HCT116 (cell line): ENCODE results near the gene CCDC30. TPM values are rescaled to one million over a fixed set of nuclear protein-coding genes. Genes with fewer than 3 reads are reported as not detected.

Experiments used
- ATAC-seq: fragments of 200-7000 bp; cut with Tn5 transposase; 2 replicates; pipeline ENCODE4 v1.9.1; 2020; ENCODE audit warnings: mild to moderate bottlenecking, moderate library complexity
- BruUV-seq: library from RNA; stranded (reverse); fragments of 400-500 nt; replicated peaks from 2 replicates; lab custom pipeline; 2021; lab: Mats Ljungman, UMichigan
- CTCF ChIA-PET: fragments of 300-600 bp; sonication (Branson Sonifier 250); formaldehyde crosslinking; loops from one replicate; lab custom pipeline; 2021; ENCODE audit warnings: antibody characterized with exemption; lab: Charles Lee
- POLR2A ChIA-PET: fragments of 300-600, 350-600 bp; sonication (Branson Sonifier 250); formaldehyde crosslinking; loops from one replicate; lab custom pipeline; 2021; ENCODE audit warnings: antibody characterized with exemption; lab: Charles Lee
- RAD21 ChIA-PET, 2 experiments: fragments of 300-600 bp; sonication (Branson Sonifier 250); formaldehyde crosslinking; loops; one replicate each; lab custom pipeline; 2023; ENCODE audit warnings: low total read pairs in 2 of 2; ENCODE audit not compliant: uncharacterized antibody in 2 of 2, unreplicated experiment in 2 of 2, low non-redundant PET in 1 of 2; lab: Charles Lee
- DNase-seq: peaks from one replicate; pipeline ENCODE4 v3.0.0-alpha.2; 2010; ENCODE audit warnings: low read depth, low spot score
- H2AFZ ChIP-seq: fragments of 200-600 bp; shearing (Covaris generic), sonication (generic); 2 replicates; pipeline ENCODE4 v1.6.1; 2017; ENCODE audit warnings: low read depth, mixed run types, mixed read lengths, antibody characterized with exemption, low read length; ENCODE audit not compliant: poor library complexity, severe bottlenecking
- H3K27ac ChIP-seq: 2 replicates; pipeline ENCODE4 v1.5.1; 2012; ENCODE audit warnings: low read depth, low read length
- H3K27me3 ChIP-seq: fragments of 200-600 bp; sonication (generic); 2 replicates; pipeline ENCODE4 v1.6.1; 2016; ENCODE audit warnings: mixed run types, low read length, mixed read lengths; ENCODE audit not compliant: insufficient read depth
- H3K36me3 ChIP-seq, 2 experiments: fragments of 200-500 bp in 1 of 2; fragments of 200-600 bp in 1 of 2; sonication (Bioruptor generic) in 1 of 2; sonication (generic) in 1 of 2; 2 replicates each; pipeline versions ENCODE4 v1.5.1 to v1.6.1; 2014 to 2016; ENCODE audit warnings: low read length in 2 of 2, inconsistent platforms in 1 of 2, mixed read lengths in 1 of 2, mixed run types in 1 of 2; ENCODE audit not compliant: insufficient read depth in 2 of 2, control insufficient read depth in 1 of 2
- H3K4me1 ChIP-seq, 2 experiments: fragments of 200-600 bp in 1 of 2; sonication (generic) in 1 of 2; 2 replicates each; pipeline versions ENCODE4 v1.5.1 to v1.6.1; 2012 to 2017; ENCODE audit warnings: low read length in 2 of 2, inconsistent platforms in 1 of 2, mild to moderate bottlenecking in 1 of 2, mixed read lengths in 1 of 2, mixed run types in 1 of 2, moderate library complexity in 1 of 2; ENCODE audit not compliant: insufficient read depth in 2 of 2, control insufficient read depth in 1 of 2
- H3K4me2 ChIP-seq: fragments of 200-600 bp; sonication (generic); 2 replicates; pipeline ENCODE4 v1.6.1; 2017; ENCODE audit warnings: mixed run types, low read length, mixed read lengths
- H3K4me3 ChIP-seq, 2 experiments: fragments of 200-600 bp in 1 of 2; sonication (generic) in 1 of 2; replicated peaks in 1 of 2; 2 replicates each; pipeline ENCODE4 v1.5.1; 2011 to 2016; ENCODE audit warnings: low read length in 2 of 2, control low read depth in 1 of 2, low read depth in 1 of 2, mild to moderate bottlenecking in 1 of 2, mixed read lengths in 1 of 2, mixed run types in 1 of 2
- H3K79me2 ChIP-seq: fragments of 200-600 bp; sonication (generic); 2 replicates; pipeline ENCODE4 v1.6.1; 2017; ENCODE audit warnings: mild to moderate bottlenecking, mixed run types, low read length, moderate library complexity, mixed read lengths; ENCODE audit not compliant: insufficient read depth
- H3K9ac ChIP-seq: fragments of 200-600 bp; sonication (generic); 2 replicates; pipeline ENCODE4 v1.6.1; 2016; ENCODE audit warnings: low read length, mixed read lengths
- H3K9me2 ChIP-seq: fragments of 200-600 bp; sonication (generic), shearing (Covaris generic); 2 replicates; pipeline ENCODE4 v1.6.1; 2017; ENCODE audit warnings: mixed run types, mild to moderate bottlenecking, moderate library complexity; ENCODE audit not compliant: insufficient read depth
- H3K9me3 ChIP-seq, 2 experiments: fragments of 200-500 bp in 1 of 2; fragments of 200-600 bp in 1 of 2; sonication (Bioruptor generic) in 1 of 2; sonication (generic) in 1 of 2; 2 replicates each; pipeline ENCODE4 v1.6.1; 2014 to 2017; ENCODE audit warnings: low read length in 2 of 2, mixed read lengths in 2 of 2, inconsistent platforms in 1 of 2, low read depth in 1 of 2, mild to moderate bottlenecking in 1 of 2, mixed run types in 1 of 2, moderate library complexity in 1 of 2; ENCODE audit not compliant: control insufficient read depth in 1 of 2, insufficient read depth in 1 of 2
- H4K20me1 ChIP-seq: fragments of 200-600 bp; sonication (generic), shearing (Covaris generic); 2 replicates; pipeline ENCODE4 v1.6.1; 2017; ENCODE audit warnings: mixed run types, mild to moderate bottlenecking, moderate library complexity; ENCODE audit not compliant: insufficient read depth
- CBX3 ChIP-seq: IDR thresholded peaks from 2 replicates; pipeline ENCODE4 v1.6.1; 2012; ENCODE audit warnings: low read depth
- EGR1 ChIP-seq: IDR thresholded peaks from 2 replicates; pipeline ENCODE4 v1.6.1; 2012; ENCODE audit warnings: low read depth
- FOSL1 ChIP-seq: IDR thresholded peaks from 2 replicates; pipeline ENCODE4 v1.6.1; 2012; ENCODE audit warnings: low read depth
- JUND ChIP-seq: IDR thresholded peaks from 2 replicates; pipeline ENCODE4 v1.6.1; 2012
- POLR2AphosphoS5 ChIP-seq: IDR thresholded peaks from 2 replicates; pipeline ENCODE4 v1.6.1; 2011; ENCODE audit warnings: mild to moderate bottlenecking, low read depth, low read length, moderate library complexity
- SP1 ChIP-seq: IDR thresholded peaks from 2 replicates; pipeline ENCODE4 v1.6.1; 2012; ENCODE audit warnings: low read depth
- YY1 ChIP-seq: IDR thresholded peaks from 2 replicates; pipeline ENCODE4 v1.6.1; 2011; ENCODE audit warnings: low read length, low read depth, moderate library complexity, mild to moderate bottlenecking; ENCODE audit not compliant: insufficient replicate concordance; ENCODE audit errors: extremely low read depth
- ZFX ChIP-seq: fragments of 450-650 bp; IDR thresholded peaks from 2 replicates; pipeline ENCODE4 v1.6.1; 2017
- ZNF274 ChIP-seq: fragments of 200-500 bp; sonication (Bioruptor generic); IDR thresholded peaks from 2 replicates; pipeline ENCODE4 v1.6.1; 2014; ENCODE audit warnings: mild to moderate bottlenecking, low read depth, low read length, inconsistent platforms
- intact Hi-C: fragments of 100-400 bp; cut with micrococcal nuclease; formaldehyde crosslinking; loops from 2 replicates; pipeline ENCODE4 v1.10.0; 2022
- total RNA-seq: library from RNA; stranded (reverse); gene quantifications from one replicate; pipeline ENCODE4 v1.2.1, GENCODE V29; 2021; ENCODE audit not compliant: unreplicated experiment
- TF ChIP-seq, protein P1 (sequence below): IDR thresholded peaks from 2 replicates; pipeline ENCODE4 v1.6.1; 2011; ENCODE audit warnings: mild to moderate bottlenecking, low read length, moderate library complexity; ENCODE audit not compliant: insufficient replicate concordance; ENCODE audit errors: extremely low read depth
- TF ChIP-seq, protein P2 (sequence below), 3 experiments: fragments of 200-600 bp in 1 of 3; sonication (generic) in 1 of 3; IDR thresholded peaks in 2 of 3; conservative IDR thresholded peaks in 1 of 3; 2 replicates each; pipeline ENCODE4 v1.5.1; 2012 to 2017; ENCODE audit warnings: low read depth in 2 of 3, low read length in 2 of 3, antibody characterized with exemption in 1 of 3, borderline replicate concordance in 1 of 3, control low read depth in 1 of 3, mild to moderate bottlenecking in 1 of 3, mixed read lengths in 1 of 3, mixed run types in 1 of 3, moderate library complexity in 1 of 3; ENCODE audit not compliant: insufficient read depth in 1 of 3
- TF ChIP-seq, protein P3 (sequence below): IDR thresholded peaks from 2 replicates; pipeline ENCODE4 v1.6.1; 2012
- TF ChIP-seq, protein P4 (sequence below): IDR thresholded peaks from 2 replicates; pipeline ENCODE4 v1.6.1; 2012; ENCODE audit warnings: low read depth

CCDC30 gene
- total RNA-seq, 1 experiment from 2014 or later: 2.0 TPM

DNA sequence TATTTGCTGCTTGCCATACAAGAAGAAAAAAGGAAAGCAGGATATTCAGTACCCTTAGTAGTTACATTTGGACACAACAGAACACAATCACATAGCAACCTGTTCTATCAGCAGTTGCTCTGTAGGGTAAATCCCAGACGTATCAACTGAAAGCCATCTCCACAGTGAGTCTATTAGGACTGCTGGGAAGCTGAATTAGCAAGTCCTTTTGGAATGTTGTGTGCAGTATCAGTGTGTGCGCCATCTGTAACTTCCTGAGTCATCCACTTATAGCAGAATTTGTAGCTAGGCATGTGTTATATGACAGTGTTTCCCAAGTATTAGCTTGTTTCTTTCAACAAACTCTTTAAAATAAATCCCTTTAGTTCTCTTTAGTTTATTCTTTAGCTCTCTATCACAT, 21.3 kb downstream of the CCDC30 start:
- ChIA-PET CTCF (no interaction called here), POLR2A (no interaction called here), RAD21 (no interaction called here)
- Histone ChIP-seq H3K9me3 (no peaks in the 10 kb centered on the region), H3K4me3 (no peak overlapping the region), H3K4me2 (no peak overlapping the region; the same call in 1 of the 2 replicates), H3K9ac (no peak overlapping the region), H4K20me1 (no peaks in the 10 kb centered on the region), H3K36me3 (no peaks in the 10 kb centered on the region), H3K4me1 (peaks cover 0 to 10% of the 10 kb centered on the region in 2 experiments; a peak in 2 of 4 replicates), H2AFZ (no peak overlapping the region), H3K27me3 (no peaks in the 10 kb centered on the region), H3K27ac (no peak overlapping the region), H3K79me2 (no peaks in the 10 kb centered on the region), H3K9me2 (no peaks in the 10 kb centered on the region; the same call in 1 of the 2 replicates)
- BruUV-seq: no TSS peak
- DNase-seq: no peak
- TF ChIP-seq EGR1 (no peak), FOSL1 (no peak), CBX3 (no peak), SP1 (no peak), JUND (no peak)
- ATAC-seq: no peak
- intact Hi-C loops: no loop called here

DNA sequence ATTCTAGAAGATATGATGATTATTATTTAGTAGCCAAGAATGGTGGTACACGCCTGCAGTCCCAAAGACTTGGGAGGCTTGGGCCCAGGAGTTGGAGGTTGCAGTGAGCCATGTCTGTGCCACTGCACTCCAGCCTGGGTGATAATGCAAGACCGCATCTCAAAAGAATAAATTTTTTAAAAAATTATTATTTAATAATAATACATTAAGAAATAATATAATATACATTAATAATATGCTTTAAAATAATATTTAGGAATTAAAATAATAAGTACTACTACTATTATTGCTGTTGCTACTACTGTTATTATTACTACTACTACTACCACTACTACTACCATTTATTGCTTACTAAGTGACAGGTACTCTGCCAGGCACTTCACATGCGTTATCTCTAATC, 27.2 kb downstream of the CCDC30 start:
- Histone ChIP-seq H3K36me3 (no peaks in the 10 kb centered on the region), H3K4me1 (no peaks in the 10 kb centered on the region), H3K79me2 (no peaks in the 10 kb centered on the region), H3K4me2 (no peak overlapping the region), H3K4me3 (no peak overlapping the region), H3K9me2 (no peaks in the 10 kb centered on the region), H2AFZ (no peak overlapping the region), H3K9me3 (0 out of 4 replicates have a peak, but pooled peaks cover 0 to 4% of the 10 kb centered on the region in 2 experiments), H3K27me3 (no peaks in the 10 kb centered on the region), H3K27ac (no peak overlapping the region), H3K9ac (no peak overlapping the region), H4K20me1 (no peaks in the 10 kb centered on the region)
- no peak for ATAC-seq
- ChIA-PET RAD21 (no interaction called here), POLR2A (no interaction called here), CTCF (no interaction called here)
- no TSS peak for BruUV-seq
- no peak for DNase-seq
- intact Hi-C loops: no loop called here
- TF ChIP-seq, protein P1, sequence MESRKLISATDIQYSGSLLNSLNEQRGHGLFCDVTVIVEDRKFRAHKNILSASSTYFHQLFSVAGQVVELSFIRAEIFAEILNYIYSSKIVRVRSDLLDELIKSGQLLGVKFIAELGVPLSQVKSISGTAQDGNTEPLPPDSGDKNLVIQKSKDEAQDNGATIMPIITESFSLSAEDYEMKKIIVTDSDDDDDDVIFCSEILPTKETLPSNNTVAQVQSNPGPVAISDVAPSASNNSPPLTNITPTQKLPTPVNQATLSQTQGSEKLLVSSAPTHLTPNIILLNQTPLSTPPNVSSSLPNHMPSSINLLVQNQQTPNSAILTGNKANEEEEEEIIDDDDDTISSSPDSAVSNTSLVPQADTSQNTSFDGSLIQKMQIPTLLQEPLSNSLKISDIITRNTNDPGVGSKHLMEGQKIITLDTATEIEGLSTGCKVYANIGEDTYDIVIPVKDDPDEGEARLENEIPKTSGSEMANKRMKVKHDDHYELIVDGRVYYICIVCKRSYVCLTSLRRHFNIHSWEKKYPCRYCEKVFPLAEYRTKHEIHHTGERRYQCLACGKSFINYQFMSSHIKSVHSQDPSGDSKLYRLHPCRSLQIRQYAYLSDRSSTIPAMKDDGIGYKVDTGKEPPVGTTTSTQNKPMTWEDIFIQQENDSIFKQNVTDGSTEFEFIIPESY: no peak
- TF ChIP-seq SP1 (no peak), YY1 (no peak), ZNF274 (no peak), POLR2AphosphoS5 (no peak), ZFX (no peak), JUND (no peak)
- TF ChIP-seq, protein P2, sequence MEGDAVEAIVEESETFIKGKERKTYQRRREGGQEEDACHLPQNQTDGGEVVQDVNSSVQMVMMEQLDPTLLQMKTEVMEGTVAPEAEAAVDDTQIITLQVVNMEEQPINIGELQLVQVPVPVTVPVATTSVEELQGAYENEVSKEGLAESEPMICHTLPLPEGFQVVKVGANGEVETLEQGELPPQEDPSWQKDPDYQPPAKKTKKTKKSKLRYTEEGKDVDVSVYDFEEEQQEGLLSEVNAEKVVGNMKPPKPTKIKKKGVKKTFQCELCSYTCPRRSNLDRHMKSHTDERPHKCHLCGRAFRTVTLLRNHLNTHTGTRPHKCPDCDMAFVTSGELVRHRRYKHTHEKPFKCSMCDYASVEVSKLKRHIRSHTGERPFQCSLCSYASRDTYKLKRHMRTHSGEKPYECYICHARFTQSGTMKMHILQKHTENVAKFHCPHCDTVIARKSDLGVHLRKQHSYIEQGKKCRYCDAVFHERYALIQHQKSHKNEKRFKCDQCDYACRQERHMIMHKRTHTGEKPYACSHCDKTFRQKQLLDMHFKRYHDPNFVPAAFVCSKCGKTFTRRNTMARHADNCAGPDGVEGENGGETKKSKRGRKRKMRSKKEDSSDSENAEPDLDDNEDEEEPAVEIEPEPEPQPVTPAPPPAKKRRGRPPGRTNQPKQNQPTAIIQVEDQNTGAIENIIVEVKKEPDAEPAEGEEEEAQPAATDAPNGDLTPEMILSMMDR (IDR thresholded peaks at IDR 0.05 in 2 of 3, conservative IDR thresholded peaks at IDR 0.05 in 1 of 3; ENCODE audit: borderline replicate concordance in 1 of 3, insufficient read depth in 1 of 3, low read depth in 2 of 3, low read length in 2 of 3): no peak
- TF ChIP-seq, protein P3, sequence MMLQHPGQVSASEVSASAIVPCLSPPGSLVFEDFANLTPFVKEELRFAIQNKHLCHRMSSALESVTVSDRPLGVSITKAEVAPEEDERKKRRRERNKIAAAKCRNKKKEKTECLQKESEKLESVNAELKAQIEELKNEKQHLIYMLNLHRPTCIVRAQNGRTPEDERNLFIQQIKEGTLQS: no peak
- TF ChIP-seq, protein P4, sequence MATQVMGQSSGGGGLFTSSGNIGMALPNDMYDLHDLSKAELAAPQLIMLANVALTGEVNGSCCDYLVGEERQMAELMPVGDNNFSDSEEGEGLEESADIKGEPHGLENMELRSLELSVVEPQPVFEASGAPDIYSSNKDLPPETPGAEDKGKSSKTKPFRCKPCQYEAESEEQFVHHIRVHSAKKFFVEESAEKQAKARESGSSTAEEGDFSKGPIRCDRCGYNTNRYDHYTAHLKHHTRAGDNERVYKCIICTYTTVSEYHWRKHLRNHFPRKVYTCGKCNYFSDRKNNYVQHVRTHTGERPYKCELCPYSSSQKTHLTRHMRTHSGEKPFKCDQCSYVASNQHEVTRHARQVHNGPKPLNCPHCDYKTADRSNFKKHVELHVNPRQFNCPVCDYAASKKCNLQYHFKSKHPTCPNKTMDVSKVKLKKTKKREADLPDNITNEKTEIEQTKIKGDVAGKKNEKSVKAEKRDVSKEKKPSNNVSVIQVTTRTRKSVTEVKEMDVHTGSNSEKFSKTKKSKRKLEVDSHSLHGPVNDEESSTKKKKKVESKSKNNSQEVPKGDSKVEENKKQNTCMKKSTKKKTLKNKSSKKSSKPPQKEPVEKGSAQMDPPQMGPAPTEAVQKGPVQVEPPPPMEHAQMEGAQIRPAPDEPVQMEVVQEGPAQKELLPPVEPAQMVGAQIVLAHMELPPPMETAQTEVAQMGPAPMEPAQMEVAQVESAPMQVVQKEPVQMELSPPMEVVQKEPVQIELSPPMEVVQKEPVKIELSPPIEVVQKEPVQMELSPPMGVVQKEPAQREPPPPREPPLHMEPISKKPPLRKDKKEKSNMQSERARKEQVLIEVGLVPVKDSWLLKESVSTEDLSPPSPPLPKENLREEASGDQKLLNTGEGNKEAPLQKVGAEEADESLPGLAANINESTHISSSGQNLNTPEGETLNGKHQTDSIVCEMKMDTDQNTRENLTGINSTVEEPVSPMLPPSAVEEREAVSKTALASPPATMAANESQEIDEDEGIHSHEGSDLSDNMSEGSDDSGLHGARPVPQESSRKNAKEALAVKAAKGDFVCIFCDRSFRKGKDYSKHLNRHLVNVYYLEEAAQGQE: no peak
